GM23338 (cell line): Measurements from ENCODE around the gene LIME1. TPM values are rescaled to one million over a fixed set of nuclear protein-coding genes. Genes with fewer than 3 reads are reported as not detected.

Source experiments
- ATAC-seq: fragments of 200-7000 bp; cut with Tn5 transposase; 3 replicates; pipeline ENCODE4 v1.9.1; 2020
- DNase-seq: peaks from one replicate; pipeline ENCODE4 v3.0.0-alpha.2; 2015; ENCODE audit warnings: low spot score
- H2AFZ ChIP-seq: fragments of 200-600 bp; sonication (generic); 2 replicates; pipeline ENCODE4 v1.8.0; 2016; ENCODE audit warnings: antibody characterized with exemption, mild to moderate bottlenecking, moderate library complexity
- H3F3A ChIP-seq: fragments of 200-600 bp; sonication (generic); replicated peaks from 2 replicates; pipeline ENCODE4 v1.8.0; 2017; ENCODE audit warnings: antibody characterized with exemption, mixed run types, low read depth
- H3K27ac ChIP-seq: fragments of 200-600 bp; sonication (generic); 2 replicates; pipeline ENCODE4 v1.6.1; 2016; ENCODE audit warnings: low read depth
- H3K27me3 ChIP-seq: fragments of 200-600 bp; sonication (generic); 2 replicates; pipeline ENCODE4 v1.8.0; 2016; ENCODE audit warnings: mild to moderate bottlenecking, mixed run types, moderate library complexity; ENCODE audit not compliant: insufficient read depth
- H3K36me3 ChIP-seq: fragments of 200-600 bp; sonication (generic); 2 replicates; pipeline ENCODE4 v1.8.0; 2016; ENCODE audit warnings: mild to moderate bottlenecking; ENCODE audit not compliant: insufficient read depth
- H3K4me1 ChIP-seq: fragments of 200-600 bp; sonication (generic); 2 replicates; pipeline ENCODE4 v1.8.0; 2016; ENCODE audit warnings: mild to moderate bottlenecking, moderate library complexity; ENCODE audit not compliant: insufficient read depth
- H3K4me2 ChIP-seq: fragments of 200-600 bp; sonication (generic); 2 replicates; pipeline ENCODE4 v1.7.1; 2017; ENCODE audit warnings: mixed run types
- H3K4me3 ChIP-seq: fragments of 200-600 bp; sonication (generic); 2 replicates; pipeline ENCODE4 v1.6.1; 2016; ENCODE audit warnings: mixed run types
- H3K79me2 ChIP-seq: fragments of 200-600 bp; sonication (generic); replicated peaks from 2 replicates; pipeline ENCODE4 v1.8.0; 2017; ENCODE audit warnings: mild to moderate bottlenecking; ENCODE audit not compliant: insufficient read depth
- H3K9me2 ChIP-seq: fragments of 200-600 bp; sonication (generic); 2 replicates; pipeline ENCODE4 v1.8.0; 2017; ENCODE audit not compliant: insufficient read depth
- H4K20me1 ChIP-seq: fragments of 200-600 bp; sonication (generic); replicated peaks from 2 replicates; pipeline ENCODE4 v1.8.0; 2017; ENCODE audit warnings: mild to moderate bottlenecking; ENCODE audit not compliant: insufficient read depth
- H3K27ac Mint-ChIP-seq: 2 replicates; pipeline ENCODE4 v1.8.0; 2020; ENCODE audit warnings: inconsistent platforms, mild to moderate bottlenecking, moderate library complexity, mixed read lengths
- H3K27me3 Mint-ChIP-seq: 3 replicates; pipeline ENCODE4 v1.8.0; 2022; ENCODE audit warnings: low read depth, mild to moderate bottlenecking, moderate library complexity, mixed read lengths, inconsistent platforms; ENCODE audit not compliant: insufficient read depth, poor library complexity
- H3K36me3 Mint-ChIP-seq: 3 replicates; pipeline ENCODE4 v1.8.0; 2021; ENCODE audit warnings: low read depth, mild to moderate bottlenecking, inconsistent platforms, moderate library complexity, mixed read lengths
- H3K4me1 Mint-ChIP-seq: 3 replicates; pipeline ENCODE4 v1.8.0; 2020; ENCODE audit warnings: mild to moderate bottlenecking, inconsistent platforms, mixed read lengths
- H3K4me3 Mint-ChIP-seq: 3 replicates; pipeline ENCODE4 v1.8.0; 2021; ENCODE audit warnings: moderate library complexity, mild to moderate bottlenecking, inconsistent platforms, mixed read lengths
- H3K9me3 Mint-ChIP-seq: 3 replicates; pipeline ENCODE4 v1.8.0; 2020; ENCODE audit warnings: moderate library complexity, mild to moderate bottlenecking, inconsistent platforms, mixed read lengths
- CREB1 ChIP-seq: fragments of 250-450 bp; sonication (Bioruptor Pico); IDR thresholded peaks from 2 replicates; pipeline ENCODE4 v1.5.0; 2020; ENCODE audit warnings: low read depth, mild to moderate bottlenecking, moderate library complexity
- CTCF ChIP-seq, 2 experiments: fragments of 200-600 bp in 1 of 2; sonication (generic) in 1 of 2; conservative IDR thresholded peaks; 2 replicates each; pipeline versions ENCODE4 v1.5.1 to v1.6.1; 2016 to 2017; ENCODE audit warnings: antibody characterized with exemption in 2 of 2, low read depth in 2 of 2, mild to moderate bottlenecking in 2 of 2, moderate library complexity in 1 of 2
- EZH2 ChIP-seq: fragments of 200-600 bp; sonication (generic); IDR thresholded peaks from one replicate; pipeline ENCODE4 v1.8.0; 2017; ENCODE audit warnings: antibody characterized with exemption, mild to moderate bottlenecking, low read depth; ENCODE audit not compliant: unreplicated experiment
- EZH2phosphoT487 ChIP-seq: fragments of 200-600 bp; sonication (generic); IDR thresholded peaks from one replicate; pipeline ENCODE4 v1.8.1; 2018; ENCODE audit warnings: antibody characterized with exemption; ENCODE audit not compliant: unreplicated experiment
- JUNB ChIP-seq: IDR thresholded peaks from one replicate; pipeline ENCODE4 v1.6.1; 2016; ENCODE audit warnings: antibody characterized with exemption; ENCODE audit not compliant: unreplicated experiment
- NANOG ChIP-seq: IDR thresholded peaks from 2 replicates; pipeline ENCODE4 v1.6.1; 2016; ENCODE audit warnings: antibody characterized with exemption, borderline replicate concordance
- POLR2AphosphoS5 ChIP-seq: IDR thresholded peaks from 2 replicates; pipeline ENCODE4 v1.6.1; 2016; ENCODE audit warnings: antibody characterized with exemption, low read depth
- ZNF114 ChIP-seq: fragments of 250-450 bp; sonication (Bioruptor Pico); IDR thresholded peaks from 2 replicates; pipeline ENCODE4 v1.5.0; 2020; ENCODE audit warnings: mild to moderate bottlenecking, moderate library complexity
- ZNF331 ChIP-seq: fragments of 250-450 bp; sonication (Bioruptor Pico); IDR thresholded peaks from 2 replicates; pipeline ENCODE4 v1.5.0; 2020; ENCODE audit warnings: low read depth, mild to moderate bottlenecking, moderate library complexity
- polyA plus RNA-seq: library from polyadenylated mRNA; unstranded; fragments of >200 nt; fragmentation: Nextera tagmentation; extraction: Ambion mirVana; gene quantifications from 2 replicates; pipeline ENCODE4 v1.2.1, GENCODE V29; 2016
- total RNA-seq: library from RNA; depleted of rRNA; stranded (reverse); fragments of >200 nt; shearing (Covaris generic); gene quantifications from 2 replicates; pipeline ENCODE4 v1.2.3, GENCODE V29; 2014
- TF ChIP-seq, protein P1 (sequence below): IDR thresholded peaks from 2 replicates; pipeline ENCODE4 v1.6.1; 2016; ENCODE audit warnings: antibody characterized with exemption
- TF ChIP-seq, protein P2 (sequence below): fragments of 250-450 bp; sonication (Bioruptor Pico); IDR thresholded peaks from 2 replicates; pipeline ENCODE4 v1.5.0; 2020; ENCODE audit warnings: mild to moderate bottlenecking, moderate library complexity

LIME1 gene
- total and polyA plus RNA-seq, 2 experiments from 2014 or later = 4.7 to 12.2 TPM

DNA sequence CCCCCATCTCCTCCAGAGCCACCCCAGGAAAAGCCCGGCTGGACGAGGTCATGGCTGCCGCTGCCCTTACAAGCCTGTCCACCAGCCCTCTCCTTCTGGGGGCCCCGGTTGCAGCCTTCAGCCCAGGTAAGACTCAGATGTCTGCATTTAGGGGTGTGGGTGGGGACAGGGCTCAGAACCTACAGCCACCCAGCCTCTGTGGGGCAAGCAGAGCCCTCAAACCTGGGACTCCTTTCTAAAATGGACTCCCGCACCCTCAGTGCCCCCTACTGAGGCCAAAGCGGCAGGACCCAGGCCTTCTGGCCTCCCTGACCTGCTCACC, 4.9 kb downstream of the LIME1 start (continued):
- TF ChIP-seq, protein P1, sequence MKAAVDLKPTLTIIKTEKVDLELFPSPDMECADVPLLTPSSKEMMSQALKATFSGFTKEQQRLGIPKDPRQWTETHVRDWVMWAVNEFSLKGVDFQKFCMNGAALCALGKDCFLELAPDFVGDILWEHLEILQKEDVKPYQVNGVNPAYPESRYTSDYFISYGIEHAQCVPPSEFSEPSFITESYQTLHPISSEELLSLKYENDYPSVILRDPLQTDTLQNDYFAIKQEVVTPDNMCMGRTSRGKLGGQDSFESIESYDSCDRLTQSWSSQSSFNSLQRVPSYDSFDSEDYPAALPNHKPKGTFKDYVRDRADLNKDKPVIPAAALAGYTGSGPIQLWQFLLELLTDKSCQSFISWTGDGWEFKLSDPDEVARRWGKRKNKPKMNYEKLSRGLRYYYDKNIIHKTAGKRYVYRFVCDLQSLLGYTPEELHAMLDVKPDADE = no peak
- TF ChIP-seq CTCF (conservative IDR thresholded peaks at IDR 0.05; ENCODE audit: low read depth in 2 of 2) = no peak
- no peak for TF ChIP-seq EZH2

GRCh38 chr20:63741676-63742380, 5.4 kb downstream of the LIME1 start:
- no peak overlapping the region for H3K4me3 ChIP-seq
- H3F3A ChIP-seq = peaks cover 14% of the 10 kb centered on the region; the same call in 1 of the 2 replicates
- H3K27me3 Mint-ChIP-seq = peaks cover 6% of the 10 kb centered on the region
- H3K4me1 ChIP-seq = peaks cover 7% of the 10 kb centered on the region; the same call in 1 of the 2 replicates
- H3K4me1 Mint-ChIP-seq = no peaks in the 10 kb centered on the region; the same call in 2 of the 3 replicates
- peaks cover 8% of the 10 kb centered on the region for H3K36me3 Mint-ChIP-seq
- H3K9me2 ChIP-seq = no peaks in the 10 kb centered on the region
- peaks cover 6% of the 10 kb centered on the region for H3K27me3 ChIP-seq
- H3K79me2 ChIP-seq = no peaks in the 10 kb centered on the region
- no peak overlapping the region for H2AFZ ChIP-seq
- no peak for DNase-seq
- H3K9me3 Mint-ChIP-seq = no peaks in the 10 kb centered on the region; the same call in 2 of the 3 replicates
- ATAC-seq = no peak
- peak overlapping the region; percentile 68; the same call in 2 of the 3 replicates for H3K4me3 Mint-ChIP-seq
- no peaks in the 10 kb centered on the region for H4K20me1 ChIP-seq
- H3K27ac ChIP-seq = 0 out of 2 replicates have a peak overlapping the region, but pooled peaks have one; percentile 50
- H3K27ac Mint-ChIP-seq = no peak overlapping the region
- no peaks in the 10 kb centered on the region for H3K36me3 ChIP-seq
- peak overlapping the region; percentile 86; the same call in 1 of the 2 replicates for H3K4me2 ChIP-seq
- no peak for TF ChIP-seq POLR2AphosphoS5
- TF ChIP-seq, protein P1 = no peak
- no peak for TF ChIP-seq CREB1 (CRISPR knock-in tag)
- no peak for TF ChIP-seq NANOG
- no peak for TF ChIP-seq EZH2phosphoT487
- no peak for TF ChIP-seq EZH2
- no peak for TF ChIP-seq CTCF (conservative IDR thresholded peaks at IDR 0.05; ENCODE audit: low read depth in 2 of 2)
- TF ChIP-seq, protein P2, sequence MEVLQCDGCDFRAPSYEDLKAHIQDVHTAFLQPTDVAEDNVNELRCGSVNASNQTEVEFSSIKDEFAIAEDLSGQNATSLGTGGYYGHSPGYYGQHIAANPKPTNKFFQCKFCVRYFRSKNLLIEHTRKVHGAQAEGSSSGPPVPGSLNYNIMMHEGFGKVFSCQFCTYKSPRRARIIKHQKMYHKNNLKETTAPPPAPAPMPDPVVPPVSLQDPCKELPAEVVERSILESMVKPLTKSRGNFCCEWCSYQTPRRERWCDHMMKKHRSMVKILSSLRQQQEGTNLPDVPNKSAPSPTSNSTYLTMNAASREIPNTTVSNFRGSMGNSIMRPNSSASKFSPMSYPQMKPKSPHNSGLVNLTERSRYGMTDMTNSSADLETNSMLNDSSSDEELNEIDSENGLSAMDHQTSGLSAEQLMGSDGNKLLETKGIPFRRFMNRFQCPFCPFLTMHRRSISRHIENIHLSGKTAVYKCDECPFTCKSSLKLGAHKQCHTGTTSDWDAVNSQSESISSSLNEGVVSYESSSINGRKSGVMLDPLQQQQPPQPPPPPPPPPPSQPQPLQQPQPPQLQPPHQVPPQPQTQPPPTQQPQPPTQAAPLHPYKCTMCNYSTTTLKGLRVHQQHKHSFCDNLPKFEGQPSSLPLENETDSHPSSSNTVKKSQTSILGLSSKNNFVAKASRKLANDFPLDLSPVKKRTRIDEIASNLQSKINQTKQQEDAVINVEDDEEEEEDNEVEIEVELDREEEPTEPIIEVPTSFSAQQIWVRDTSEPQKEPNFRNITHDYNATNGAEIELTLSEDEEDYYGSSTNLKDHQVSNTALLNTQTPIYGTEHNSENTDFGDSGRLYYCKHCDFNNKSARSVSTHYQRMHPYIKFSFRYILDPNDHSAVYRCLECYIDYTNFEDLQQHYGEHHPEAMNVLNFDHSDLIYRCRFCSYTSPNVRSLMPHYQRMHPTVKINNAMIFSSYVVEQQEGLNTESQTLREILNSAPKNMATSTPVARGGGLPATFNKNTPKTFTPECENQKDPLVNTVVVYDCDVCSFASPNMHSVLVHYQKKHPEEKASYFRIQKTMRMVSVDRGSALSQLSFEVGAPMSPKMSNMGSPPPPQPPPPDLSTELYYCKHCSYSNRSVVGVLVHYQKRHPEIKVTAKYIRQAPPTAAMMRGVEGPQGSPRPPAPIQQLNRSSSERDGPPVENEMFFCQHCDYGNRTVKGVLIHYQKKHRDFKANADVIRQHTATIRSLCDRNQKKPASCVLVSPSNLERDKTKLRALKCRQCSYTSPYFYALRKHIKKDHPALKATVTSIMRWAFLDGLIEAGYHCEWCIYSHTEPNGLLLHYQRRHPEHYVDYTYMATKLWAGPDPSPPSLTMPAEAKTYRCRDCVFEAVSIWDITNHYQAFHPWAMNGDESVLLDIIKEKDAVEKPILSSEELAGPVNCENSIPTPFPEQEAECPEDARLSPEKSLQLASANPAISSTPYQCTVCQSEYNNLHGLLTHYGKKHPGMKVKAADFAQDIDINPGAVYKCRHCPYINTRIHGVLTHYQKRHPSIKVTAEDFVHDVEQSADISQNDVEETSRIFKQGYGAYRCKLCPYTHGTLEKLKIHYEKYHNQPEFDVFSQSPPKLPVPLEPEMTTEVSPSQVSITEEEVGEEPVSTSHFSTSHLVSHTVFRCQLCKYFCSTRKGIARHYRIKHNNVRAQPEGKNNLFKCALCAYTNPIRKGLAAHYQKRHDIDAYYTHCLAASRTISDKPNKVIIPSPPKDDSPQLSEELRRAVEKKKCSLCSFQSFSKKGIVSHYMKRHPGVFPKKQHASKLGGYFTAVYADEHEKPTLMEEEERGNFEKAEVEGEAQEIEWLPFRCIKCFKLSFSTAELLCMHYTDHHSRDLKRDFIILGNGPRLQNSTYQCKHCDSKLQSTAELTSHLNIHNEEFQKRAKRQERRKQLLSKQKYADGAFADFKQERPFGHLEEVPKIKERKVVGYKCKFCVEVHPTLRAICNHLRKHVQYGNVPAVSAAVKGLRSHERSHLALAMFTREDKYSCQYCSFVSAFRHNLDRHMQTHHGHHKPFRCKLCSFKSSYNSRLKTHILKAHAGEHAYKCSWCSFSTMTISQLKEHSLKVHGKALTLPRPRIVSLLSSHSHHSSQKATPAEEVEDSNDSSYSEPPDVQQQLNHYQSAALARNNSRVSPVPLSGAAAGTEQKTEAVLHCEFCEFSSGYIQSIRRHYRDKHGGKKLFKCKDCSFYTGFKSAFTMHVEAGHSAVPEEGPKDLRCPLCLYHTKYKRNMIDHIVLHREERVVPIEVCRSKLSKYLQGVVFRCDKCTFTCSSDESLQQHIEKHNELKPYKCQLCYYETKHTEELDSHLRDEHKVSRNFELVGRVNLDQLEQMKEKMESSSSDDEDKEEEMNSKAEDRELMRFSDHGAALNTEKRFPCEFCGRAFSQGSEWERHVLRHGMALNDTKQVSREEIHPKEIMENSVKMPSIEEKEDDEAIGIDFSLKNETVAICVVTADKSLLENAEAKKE = no peak
- no peak for TF ChIP-seq ZNF331
- no peak for TF ChIP-seq JUNB
- no peak for TF ChIP-seq ZNF114
